HEK293 (cell line): ENCODE measurements around the gene NAT10.

Experiments
- BCL11A ChIP-seq: fragments of 450-650 bp; formaldehyde crosslinking; IDR thresholded peaks from 2 replicates; pipeline ENCODE4 v1.5.1; 2016; ENCODE audit warnings: low read depth, missing biosample characterization, missing genetic modification characterization
- CTCF ChIP-seq: fragments of 450-650 bp; formaldehyde crosslinking; IDR thresholded peaks from 2 replicates; pipeline ENCODE4 v1.5.1; 2016; ENCODE audit warnings: missing biosample characterization, missing genetic modification characterization
- ELK4 ChIP-seq: IDR thresholded peaks from 2 replicates; pipeline ENCODE4 v1.6.1; 2011; ENCODE audit warnings: mild to moderate bottlenecking, low read depth, low read length, borderline replicate concordance
- KLF17 ChIP-seq: fragments of 450-650 bp; formaldehyde crosslinking; IDR thresholded peaks from 2 replicates; pipeline ENCODE4 v1.5.1; 2016; ENCODE audit warnings: missing biosample characterization, missing genetic modification characterization
- PRDM10 ChIP-seq: fragments of 450-650 bp; formaldehyde crosslinking; IDR thresholded peaks from 2 replicates; pipeline ENCODE4 v1.5.1; 2016; ENCODE audit warnings: missing biosample characterization, missing genetic modification characterization
- REST ChIP-seq: fragments of 450-650 bp; formaldehyde crosslinking; IDR thresholded peaks from 2 replicates; pipeline ENCODE4 v1.5.1; 2016; ENCODE audit warnings: missing biosample characterization, missing genetic modification characterization
- YY1 ChIP-seq: fragments of 450-650 bp; formaldehyde crosslinking; IDR thresholded peaks from 2 replicates; pipeline ENCODE4 v1.5.1; 2018; ENCODE audit warnings: missing biosample characterization, missing genetic modification characterization
- ZNF19 ChIP-seq: fragments of 450-650 bp; formaldehyde crosslinking; IDR thresholded peaks from 2 replicates; pipeline ENCODE4; 2016; ENCODE audit warnings: missing biosample characterization, missing genetic modification characterization, low read depth
- ZNF280D ChIP-seq: fragments of 450-650 bp; formaldehyde crosslinking; IDR thresholded peaks from 2 replicates; pipeline ENCODE4 v1.5.1; 2016; ENCODE audit warnings: missing biosample characterization, missing genetic modification characterization
- ZNF302 ChIP-seq: fragments of 450-650 bp; formaldehyde crosslinking; IDR thresholded peaks from 2 replicates; pipeline ENCODE4 v1.5.1; 2016; ENCODE audit warnings: missing biosample characterization, missing genetic modification characterization, low read depth
- ZNF37A ChIP-seq: fragments of 450-650 bp; IDR thresholded peaks from 2 replicates; pipeline ENCODE4 v1.5.1; 2018; ENCODE audit warnings: missing biosample characterization, missing genetic modification characterization
- ZNF768 ChIP-seq: fragments of 450-650 bp; formaldehyde crosslinking; IDR thresholded peaks from 2 replicates; pipeline ENCODE4 v1.5.1; 2018; ENCODE audit warnings: missing biosample characterization, mild to moderate bottlenecking, missing genetic modification characterization
- ZNF837 ChIP-seq: fragments of 450-650 bp; formaldehyde crosslinking; IDR thresholded peaks from 2 replicates; pipeline ENCODE4 v1.5.1; 2016; ENCODE audit warnings: missing biosample characterization, missing genetic modification characterization

GRCh38 chr11:34091825-34092224 is 13.6 kb upstream of the NAT10 start:
- TF ChIP-seq KLF17 (tag by site-specific recombination) (no peak), ZNF302 (tag by site-specific recombination) (no peak), YY1 (tag by site-specific recombination) (no peak), ZNF19 (tag by site-specific recombination) (no peak), ELK4 (no peak), CTCF (tag by site-specific recombination) (no peak), ZNF837 (tag by site-specific recombination) (no peak), PRDM10 (tag by site-specific recombination) (no peak), ZNF37A (tag by site-specific recombination) (no peak), ZNF280D (tag by site-specific recombination) (no peak), ZNF768 (no peak), REST (tag by site-specific recombination) (no peak), BCL11A (tag by site-specific recombination) (no peak)
